22Rv1 (cell line): ENCODE results near the gene DNAH5.

Experiments used
- CTCF ChIP-seq: fragments of 450-650 bp; IDR thresholded peaks from 2 replicates; pipeline ENCODE4 v1.5.1; 2017; ENCODE audit warnings: mild to moderate bottlenecking
- ZFX ChIP-seq: fragments of 450-650 bp; IDR thresholded peaks from 2 replicates; pipeline ENCODE4 v1.6.1; 2017; ENCODE audit warnings: antibody characterized with exemption, borderline replicate concordance

GRCh38 chr5:13990896-13991295 lies 46.4 kb upstream of the DNAH5 start:
- TF ChIP-seq CTCF = no peak
- TF ChIP-seq ZFX = no peak
